ENCODE measurements around the gene RANGAP1. TPM values are rescaled to one million over a fixed set of nuclear protein-coding genes. Genes with fewer than 3 reads are reported as not detected.

Gene RANGAP1
- total and polyA plus RNA-seq, 2 of the 4 experiments (the other 2 are of a cell fraction): 71.2 to 148 TPM

DNA sequence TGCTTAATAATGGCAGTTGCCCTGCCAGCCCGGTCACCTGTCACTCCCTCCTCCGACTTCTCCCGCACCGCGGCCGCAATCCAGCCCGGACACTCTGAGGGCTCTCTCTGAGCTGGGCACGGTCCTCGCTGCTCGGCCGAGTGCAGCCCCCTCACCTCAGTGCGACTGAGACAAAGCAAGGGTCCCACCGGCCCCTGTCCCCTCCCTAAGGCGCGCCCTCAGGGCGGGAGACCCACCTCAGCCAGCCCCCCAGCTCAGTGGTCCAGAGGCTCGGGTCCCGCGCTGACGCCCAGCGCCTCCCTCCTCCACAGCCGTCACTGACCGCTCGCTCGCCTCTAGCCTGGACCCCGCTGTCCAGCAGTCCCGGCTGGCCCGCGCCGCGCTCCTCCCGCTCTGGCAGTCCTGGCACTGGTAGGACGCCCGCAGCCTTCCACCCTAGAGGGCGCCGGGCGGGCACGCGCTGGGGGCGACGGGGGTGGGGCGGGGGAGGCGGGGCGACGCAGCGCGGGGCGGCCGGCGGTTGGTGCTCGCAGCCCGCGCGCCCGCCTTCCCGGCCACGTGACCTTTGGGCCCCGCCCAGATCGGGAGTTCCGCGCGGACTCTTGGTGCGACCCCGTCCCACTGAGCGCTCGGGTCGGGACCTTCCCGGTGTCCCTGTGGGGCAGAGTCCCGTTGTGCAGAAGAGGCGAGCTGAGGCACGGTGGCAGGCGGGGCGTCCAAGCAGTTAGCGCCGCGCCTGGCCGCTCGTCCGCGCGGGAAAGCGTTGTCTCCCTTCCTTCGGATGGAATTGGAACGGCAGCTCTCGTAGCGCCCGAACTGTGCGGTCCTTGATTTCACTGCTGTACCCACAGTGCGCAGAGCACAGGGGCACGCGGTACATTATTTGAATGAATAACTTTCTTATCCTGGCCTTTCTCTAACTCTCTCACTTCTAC lies 88.7 kb downstream of the RANGAP1 start (continued):
- TF ChIP-seq MAZ (IDR thresholded peaks at IDR 0.05; ENCODE audit: borderline replicate concordance, low read depth, low read length): peak; percentile 74; the same call in 1 of the 2 replicates

Small RNAs within 50 kb of the gene (microRNA-seq; reads per million reads assigned to microRNA genes)
- gene MIR6889 (ENCODE audit: insufficient read depth in 1 of 2, insufficient read length in 1 of 2, unreplicated experiment in 1 of 2): 1.0 to 2.2 reads per million in 2 experiments

Small RNAs within 50 kb of the gene (small RNA-seq; reads per million reads assigned to genes)
- gene MIR6889: 0 reads per million in 5 experiments

Other genes starting within 250 kb of the RANGAP1 start
- 17.5 and 27.4 TPM in 2 replicates for gene EP300, start 193.6 kb downstream of the RANGAP1 start, total RNA-seq (2012; rRNA removed)
- 21.9 and 23.3 TPM in 2 replicates for gene EP300, start 193.6 kb downstream of the RANGAP1 start, polyA plus RNA-seq (2012; rRNA removed)
- 20.8 and 25.1 TPM in 2 replicates for gene L3MBTL2, start 80.9 kb downstream of the RANGAP1 start, total RNA-seq (2012; rRNA removed)
- gene L3MBTL2, start 80.9 kb downstream of the RANGAP1 start, polyA plus RNA-seq (2012; rRNA removed): 20.6 and 23.2 TPM in 2 replicates
- gene CHADL, start 45.3 kb downstream of the RANGAP1 start, total RNA-seq (2012; rRNA removed): 0.18 and 0.28 TPM in 2 replicates
- gene CHADL, start 45.3 kb downstream of the RANGAP1 start, polyA plus RNA-seq (2012; rRNA removed): 0.44 and 0.53 TPM in 2 replicates
- 35.6 and 37.6 TPM in 2 replicates for gene ZC3H7B, start 15.3 kb upstream of the RANGAP1 start, total RNA-seq (2012; rRNA removed)
- 72.3 and 81.6 TPM in 2 replicates for gene ZC3H7B, start 15.3 kb upstream of the RANGAP1 start, polyA plus RNA-seq (2012; rRNA removed)
- gene TEF, start 95.8 kb upstream of the RANGAP1 start, total RNA-seq (2012; rRNA removed): 5.6 and 6.1 TPM in 2 replicates
- gene TEF, start 95.8 kb upstream of the RANGAP1 start, polyA plus RNA-seq (2012; rRNA removed): 11.6 and 14.4 TPM in 2 replicates
- gene TOB2, start 160.6 kb upstream of the RANGAP1 start, total RNA-seq (2012; rRNA removed): 16.9 and 17.4 TPM in 2 replicates
- gene TOB2, start 160.6 kb upstream of the RANGAP1 start, polyA plus RNA-seq (2012; rRNA removed): 23.3 and 24.2 TPM in 2 replicates
- 50.9 and 76.1 TPM in 2 replicates for gene PHF5A, start 182.5 kb upstream of the RANGAP1 start, total RNA-seq (2012; rRNA removed)
- 49.1 and 54.9 TPM in 2 replicates for gene PHF5A, start 182.5 kb upstream of the RANGAP1 start, polyA plus RNA-seq (2012; rRNA removed)
- 65.3 and 71.3 TPM in 2 replicates for gene ACO2, start 182.9 kb upstream of the RANGAP1 start, total RNA-seq (2012; rRNA removed)
- 69.5 and 72.9 TPM in 2 replicates for gene ACO2, start 182.9 kb upstream of the RANGAP1 start, polyA plus RNA-seq (2012; rRNA removed)